ENCODE data around the gene NAT14.
A peak's percentile ranks its signal among the peaks of the same experiment; 100 is the strongest.
"Not testable (repeated sequence)": the region's sequence is repeated elsewhere in the genome, so short reads cannot be mapped to it uniquely, and the experiment has no call there.

NAT14 gene

DNA sequence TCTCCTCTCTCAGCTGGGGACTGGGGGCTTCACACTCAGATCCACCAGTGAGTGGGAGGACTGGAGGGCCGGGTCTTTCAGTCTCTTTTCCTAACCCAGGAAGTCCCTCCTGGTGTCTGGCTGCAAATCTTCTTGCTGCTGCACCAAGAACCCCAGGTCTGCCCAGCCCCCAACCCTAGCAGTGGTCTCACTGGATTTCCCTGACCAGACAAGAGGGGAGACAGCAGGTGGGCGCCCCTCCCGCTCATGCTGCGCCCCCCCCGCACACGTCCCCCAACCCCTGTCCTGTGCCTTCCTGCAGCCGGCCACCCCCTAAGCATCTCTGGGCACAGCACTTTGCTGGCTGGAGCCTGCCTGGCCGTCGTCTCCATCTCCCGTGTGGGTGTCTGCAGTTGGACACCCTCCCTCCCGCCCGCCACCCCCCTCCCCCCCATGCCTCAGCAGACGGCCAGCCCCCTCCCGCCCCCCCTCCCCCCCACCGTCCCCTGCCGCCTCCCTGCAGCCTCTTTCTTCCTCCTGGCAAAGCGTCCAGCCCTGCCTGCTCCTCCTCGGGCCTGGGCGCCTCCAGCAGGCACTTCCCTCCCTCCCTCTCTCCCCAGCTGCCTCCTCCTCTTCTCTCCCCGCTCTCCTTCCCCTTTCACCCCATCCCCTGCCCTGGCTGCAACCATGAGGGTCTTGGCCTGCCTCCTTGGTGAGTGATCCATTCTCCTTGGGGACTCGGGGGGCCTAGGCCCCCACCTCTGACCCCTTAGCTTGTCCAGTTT lies 3.1 kb downstream of the NAT14 start, which contains the start of gene SSC5D:
SSC5D (plus strand) TSS at position 513 of the 764 bp plus-strand sequence; CDS start at position 667, 154 bp downstream.
- DNase-seq, result no peak

- DNase-seq, result no peak
Observed at GRCh38 chr19:55488986-55489710, 4.2 kb downstream of the NAT14 start.

DNA sequence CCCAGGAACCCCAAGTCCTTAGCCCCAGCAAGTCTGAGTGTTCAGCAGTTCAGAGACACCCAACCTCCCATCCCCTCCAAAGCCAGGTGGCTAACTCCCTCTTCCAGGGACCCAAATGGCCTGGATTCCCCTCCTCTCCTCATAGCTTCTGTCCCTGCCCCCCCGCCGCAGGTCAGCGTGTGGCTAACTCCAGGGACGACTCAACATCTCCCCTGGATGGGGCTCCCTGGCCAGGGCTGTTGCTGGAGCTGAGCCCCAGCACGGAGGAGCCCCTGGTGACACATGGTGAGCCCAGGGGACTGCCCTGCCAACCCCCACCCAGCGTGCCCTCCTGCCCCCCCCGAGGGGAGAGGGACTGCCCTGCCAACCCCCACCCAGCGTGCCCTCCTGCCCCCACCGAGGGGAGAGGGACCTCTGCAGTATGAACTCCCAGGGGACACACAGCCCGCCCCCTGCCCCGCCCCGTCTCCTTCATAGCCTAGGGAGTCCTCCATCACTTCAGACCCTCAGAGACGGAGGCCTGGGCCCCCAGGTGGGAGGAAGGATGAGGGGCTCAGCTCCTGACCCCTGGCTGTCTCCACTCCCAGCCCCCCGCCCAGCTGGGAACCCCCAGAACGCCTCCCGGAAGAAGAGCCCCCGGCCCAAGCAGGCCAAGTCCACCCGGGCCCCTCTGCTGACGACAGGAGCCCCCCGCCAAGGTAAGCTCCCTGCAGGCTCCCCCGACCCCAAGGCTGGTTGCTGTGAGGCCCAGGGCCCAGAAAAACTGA lies 4.9 kb downstream of the NAT14 start:
- no peak for DNase-seq

GRCh38 chr19:55490478-55491432 lies 5.8 kb downstream of the NAT14 start:
- DNase-seq, result no peak

DNA sequence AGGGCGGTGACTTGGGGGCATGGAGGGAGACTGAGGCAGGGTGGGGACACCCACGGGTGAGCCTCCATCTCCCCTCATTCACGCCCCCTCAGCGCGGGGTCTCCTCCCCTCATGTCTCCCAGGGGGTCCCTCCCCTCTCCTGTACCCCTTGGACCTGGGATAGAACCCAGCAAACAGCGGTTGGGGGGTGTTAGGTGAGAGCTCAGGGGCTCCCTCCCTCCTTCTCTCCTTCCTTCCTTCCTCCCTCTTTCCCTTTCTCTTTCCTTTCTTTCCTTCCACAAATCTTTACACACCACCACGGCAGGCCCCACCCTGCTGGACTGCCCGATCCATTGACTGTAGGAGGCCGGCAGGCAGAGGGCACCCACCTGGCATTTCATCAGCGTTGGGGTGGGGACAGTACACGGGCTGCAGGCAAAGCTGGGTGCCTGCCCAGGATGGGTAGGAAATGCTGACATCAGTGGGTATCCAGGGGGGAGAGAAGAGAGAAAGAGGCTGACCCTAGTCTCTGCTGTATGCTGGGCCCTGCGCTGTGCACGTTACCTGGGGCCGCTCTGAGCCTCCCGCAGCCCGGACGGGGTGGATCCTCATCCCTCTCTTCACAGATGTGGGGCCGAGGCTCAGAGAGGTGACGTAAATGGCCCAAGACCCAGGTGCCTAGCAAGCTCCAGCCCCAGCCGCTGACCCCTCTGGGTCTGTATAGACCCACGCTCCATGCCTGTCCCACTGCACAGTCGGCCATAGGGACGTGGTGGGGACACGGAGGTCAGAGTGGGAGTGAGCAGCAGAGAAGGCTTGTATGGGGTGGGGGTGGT lies 6.8 kb downstream of the NAT14 start:
- DNase-seq, result no peak

GRCh38 chr19:55492362-55492944 lies 7.5 kb downstream of the NAT14 start:
- no peak for DNase-seq

- no peak for DNase-seq
Observed at GRCh38 chr19:55493052-55493644, 8.2 kb downstream of the NAT14 start.

DNA sequence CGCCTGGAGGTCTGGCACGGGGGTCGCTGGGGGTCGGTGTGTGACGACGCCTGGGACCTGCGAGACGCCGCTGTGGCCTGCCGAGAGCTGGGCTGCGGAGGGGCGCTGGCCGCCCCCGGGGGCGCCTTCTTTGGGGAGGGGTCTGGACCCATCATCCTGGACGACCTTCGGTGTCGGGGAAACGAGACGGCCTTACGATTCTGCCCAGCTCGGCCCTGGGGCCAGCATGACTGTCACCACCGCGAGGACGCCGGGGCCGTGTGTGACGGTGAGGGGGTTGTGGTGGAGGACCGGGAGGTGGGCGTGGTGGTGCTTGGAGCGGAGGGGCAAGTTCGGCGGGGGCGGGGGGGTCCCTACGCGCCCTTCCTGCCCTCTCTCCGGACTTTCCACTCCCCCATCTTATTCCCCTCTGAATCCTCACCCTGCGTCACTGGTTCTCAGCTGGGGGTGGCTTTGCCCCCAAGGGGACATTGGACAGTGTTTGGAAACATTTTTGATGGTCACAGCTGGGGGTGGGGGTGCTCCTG lies 8.7 kb downstream of the NAT14 start:
- no peak for DNase-seq

DNA sequence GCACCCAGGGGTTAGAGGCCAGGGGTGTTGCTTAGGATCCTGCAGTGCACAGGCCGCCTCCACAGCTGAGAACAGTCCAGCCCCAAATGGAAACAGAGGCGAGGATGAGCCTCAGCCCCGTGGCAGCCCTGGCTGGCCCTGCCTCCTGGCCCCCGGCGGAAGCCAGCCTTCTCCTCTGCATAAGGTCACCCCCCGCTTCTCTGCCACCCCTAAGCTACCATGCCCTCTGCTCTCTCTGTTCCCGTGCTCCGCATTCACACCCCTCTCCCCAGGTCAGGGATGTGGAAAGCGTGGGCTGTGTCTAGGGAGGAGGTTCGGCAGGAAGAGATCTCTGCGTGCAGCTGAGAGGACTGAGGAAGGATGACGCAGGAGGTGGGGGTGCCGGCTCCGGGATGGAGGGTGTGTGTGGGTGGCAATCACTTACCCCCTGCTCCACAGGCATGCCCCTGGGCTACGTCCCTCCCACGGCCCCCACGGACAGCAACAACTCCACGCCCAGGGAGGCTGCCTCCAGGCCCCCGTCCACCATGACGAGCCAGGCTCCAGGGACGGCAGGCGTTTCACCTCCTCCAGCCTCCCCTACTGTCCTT lies 9.3 kb downstream of the NAT14 start:
- no peak for DNase-seq

DNA sequence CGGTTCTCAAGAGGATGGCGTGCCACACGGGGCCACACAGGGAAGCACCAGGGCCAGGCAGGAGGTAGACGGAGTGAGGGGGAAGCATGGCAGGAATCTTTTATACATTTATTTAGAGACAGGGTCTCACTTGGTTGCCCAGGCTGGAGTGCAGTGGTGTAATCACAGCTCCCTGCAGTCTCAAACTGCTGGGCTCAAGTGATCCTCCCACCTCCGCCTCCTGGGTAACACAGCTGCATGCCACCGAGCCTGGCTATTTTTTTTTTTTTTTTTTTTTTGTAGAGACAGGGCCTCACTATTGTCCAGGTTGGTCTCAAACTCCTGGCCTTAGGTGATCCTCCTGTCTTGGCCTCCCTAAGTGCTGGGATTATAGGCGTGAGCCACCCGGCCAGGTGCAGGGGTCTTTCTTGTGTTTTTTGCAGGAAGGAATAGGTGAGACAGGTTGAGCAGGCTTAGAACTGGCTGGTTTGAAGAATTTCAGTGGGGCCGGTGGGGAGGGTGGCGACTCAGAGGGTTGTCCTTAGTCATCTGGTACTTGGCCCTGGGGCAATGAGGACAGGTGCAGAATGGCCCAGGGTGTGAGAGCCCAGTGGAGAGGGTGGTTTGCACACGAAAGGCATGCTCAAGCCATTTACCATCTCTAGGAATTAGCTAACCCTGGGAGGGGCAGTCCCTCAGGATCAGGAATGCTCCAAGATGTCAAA lies 10.8 kb downstream of the NAT14 start:
- no peak for DNase-seq

DNA sequence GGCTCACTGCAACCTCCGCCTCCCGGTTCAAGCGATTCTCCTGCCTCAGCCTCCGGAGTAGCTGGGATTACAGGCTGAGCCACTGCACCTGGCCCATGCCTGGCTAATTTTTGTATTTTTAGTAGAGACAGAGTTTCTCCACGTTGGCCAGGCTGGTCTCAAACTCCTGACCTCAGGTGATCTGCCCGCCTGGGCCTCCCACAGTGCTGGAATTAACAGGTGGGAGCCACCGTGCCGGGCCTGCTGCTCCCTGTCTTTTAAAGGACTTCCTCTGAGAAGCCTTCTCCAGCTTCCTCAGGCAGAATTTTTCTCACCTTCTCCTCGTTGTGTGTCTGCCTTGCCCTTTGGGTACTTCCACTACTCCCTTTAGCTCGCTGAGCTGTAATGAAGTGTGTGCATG lies 11.8 kb downstream of the NAT14 start:
- not testable (repeated sequence) for DNase-seq

DNA sequence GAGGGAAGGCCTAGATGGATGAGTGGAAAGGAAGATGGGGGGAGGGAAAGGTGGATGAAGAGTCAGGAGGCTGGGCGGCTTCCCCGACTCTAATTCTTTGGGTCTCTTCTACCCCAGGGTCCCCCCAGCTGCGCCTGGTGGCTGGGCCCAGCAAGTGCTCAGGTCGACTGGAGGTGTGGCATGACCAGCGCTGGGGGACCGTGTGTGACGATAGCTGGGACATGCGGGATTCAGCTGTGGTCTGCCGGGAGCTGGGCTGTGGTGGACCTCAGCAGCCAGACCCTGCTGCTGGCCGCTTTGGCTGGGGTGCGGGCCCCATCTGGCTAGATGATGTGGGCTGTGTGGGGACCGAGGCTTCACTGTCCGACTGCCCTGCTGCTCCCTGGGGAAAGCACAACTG lies 12.8 kb downstream of the NAT14 start:
- DNase-seq, result no peak

DNA sequence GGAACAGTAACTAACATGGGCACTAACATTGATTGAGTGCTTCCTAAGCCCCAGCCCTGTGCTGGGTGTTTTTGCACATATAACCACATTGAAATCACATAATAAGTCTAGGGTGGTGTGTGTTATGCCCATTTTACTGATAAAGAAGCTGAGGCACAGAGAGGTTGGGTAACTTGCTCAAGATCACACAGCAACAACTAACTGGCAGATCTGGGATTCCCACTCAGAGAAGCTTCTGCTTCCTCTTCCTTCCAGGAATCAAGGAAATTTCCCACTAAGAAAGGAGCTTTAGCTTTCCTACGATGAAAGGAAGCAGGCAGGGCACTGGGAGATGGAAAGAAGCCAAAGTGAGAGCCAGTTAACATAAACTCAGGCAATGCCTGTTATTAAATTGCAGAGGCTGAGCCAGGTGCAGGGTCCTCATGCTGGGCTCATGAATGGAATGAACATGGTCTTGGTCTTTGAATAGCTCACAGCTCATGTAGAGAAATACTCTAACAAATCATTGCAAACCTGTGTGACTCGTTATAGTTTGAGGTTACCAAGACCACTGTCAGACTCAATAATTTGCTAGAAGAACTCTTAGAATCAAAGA lies 13.4 kb downstream of the NAT14 start:
- DNase-seq, result no peak

- no peak for DNase-seq
Observed at GRCh38 chr19:55500368-55500952, 15.5 kb downstream of the NAT14 start.

DNA sequence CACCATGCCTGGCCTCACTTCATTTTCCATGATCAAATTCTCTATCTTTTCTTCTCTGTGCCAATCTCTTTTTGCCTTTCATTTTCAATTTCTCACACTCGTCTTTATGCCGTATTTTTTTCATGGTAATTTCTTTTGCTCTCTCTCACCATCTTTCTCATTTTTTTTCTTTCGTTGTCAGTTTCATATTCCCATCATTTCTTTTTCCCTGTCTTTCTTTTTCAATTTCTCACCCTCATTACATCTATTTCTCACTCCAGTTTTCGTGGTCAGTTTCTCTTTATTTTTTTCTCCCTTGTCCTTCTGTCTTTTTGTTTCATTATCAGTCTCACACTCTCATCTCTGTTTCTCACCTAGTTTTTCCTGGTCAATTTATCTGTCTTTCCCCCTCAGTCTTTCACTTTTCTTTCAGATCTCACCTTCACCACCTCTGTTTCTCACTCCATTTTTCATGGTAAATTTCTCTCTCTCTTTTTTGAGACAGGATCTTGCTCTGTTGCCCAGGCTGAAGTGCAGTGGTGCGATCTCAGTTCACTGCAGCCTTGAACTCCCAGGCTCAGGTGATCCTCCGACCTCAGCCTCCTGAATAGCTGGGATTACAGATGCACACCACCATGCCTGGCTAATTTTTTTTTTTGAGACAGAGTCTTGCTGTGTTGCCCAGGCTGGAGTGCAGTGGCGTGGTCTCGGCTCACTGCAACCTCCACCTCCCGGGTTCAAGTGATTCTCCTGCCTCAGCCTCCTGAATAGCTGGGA lies 17.4 kb downstream of the NAT14 start:
- no peak for DNase-seq

DNA sequence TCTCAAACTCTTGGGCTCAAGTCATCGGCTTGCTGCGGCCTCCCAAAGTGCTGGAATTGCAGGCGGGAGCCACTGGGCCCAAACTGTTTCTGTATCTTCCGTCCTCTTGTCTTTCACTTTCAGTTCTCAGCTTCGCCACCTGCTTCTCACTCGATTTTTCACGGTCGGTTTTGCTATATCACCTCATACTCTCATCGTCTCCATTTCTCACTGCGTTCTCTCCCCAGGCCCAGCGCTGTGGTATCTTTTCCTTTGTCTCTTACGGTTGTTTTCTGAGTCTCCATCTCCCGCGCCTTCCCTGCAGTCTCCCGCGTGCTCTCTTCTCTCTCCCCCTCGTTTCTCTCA lies 18.1 kb downstream of the NAT14 start:
- DNase-seq, result no peak

GRCh38 chr19:55503502-55504251 lies 18.7 kb downstream of the NAT14 start:
- peak; percentile 97 for DNase-seq

Measured in activated effector memory CD4-positive, alpha-beta T cell treated with anti-CD3 and anti-CD28 coated beads, Interleukin-2, amount 50 U/mL, for 16 hours (primary cell).